Bronchial epithelial cell (primary cell): ENCODE data around the gene RNFT2. TPM values are rescaled to one million over a fixed set of nuclear protein-coding genes. Genes with fewer than 3 reads are reported as not detected.
A peak's percentile ranks its signal among the peaks of the same experiment; 100 is the strongest.

Source experiments
- DNase-seq: peaks from one replicate; pipeline ENCODE4 v3.0.0-alpha.2; 2010; ENCODE audit warnings: low read depth
- FAIRE-seq: peaks from 2 replicates; lab custom pipeline; 2011; peaks lifted over from hg19 to GRCh38; lab: Jason Lieb, UNC
- H3K27me3 ChIP-seq: 2 replicates; pipeline ENCODE4 v1.5.1; 2011; ENCODE audit warnings: low read length; ENCODE audit not compliant: control insufficient read depth, insufficient read depth
- H3K36me3 ChIP-seq: 2 replicates; pipeline ENCODE4 v1.5.1; 2011; ENCODE audit warnings: low read length; ENCODE audit not compliant: control insufficient read depth, insufficient read depth
- H3K4me3 ChIP-seq: 2 replicates; pipeline ENCODE4 v1.5.1; 2011; ENCODE audit warnings: mild to moderate bottlenecking, low read depth, low read length, control low read depth
- total RNA-seq: library from RNA; depleted of rRNA; stranded (reverse); fragments of >200 nt; gene quantifications from 2 replicates; pipeline ENCODE4 v1.2.1, GENCODE V29; 2014
- TF ChIP-seq, protein P1 (sequence below): IDR thresholded peaks from 2 replicates; pipeline ENCODE4 v1.5.1; 2011; ENCODE audit warnings: mild to moderate bottlenecking, moderate library complexity, low read length, control low read depth, inconsistent platforms; ENCODE audit not compliant: insufficient read depth, severe bottlenecking

Gene RNFT2
- total RNA-seq, 1 donor from 2014 or later = 0.26 TPM

DNA sequence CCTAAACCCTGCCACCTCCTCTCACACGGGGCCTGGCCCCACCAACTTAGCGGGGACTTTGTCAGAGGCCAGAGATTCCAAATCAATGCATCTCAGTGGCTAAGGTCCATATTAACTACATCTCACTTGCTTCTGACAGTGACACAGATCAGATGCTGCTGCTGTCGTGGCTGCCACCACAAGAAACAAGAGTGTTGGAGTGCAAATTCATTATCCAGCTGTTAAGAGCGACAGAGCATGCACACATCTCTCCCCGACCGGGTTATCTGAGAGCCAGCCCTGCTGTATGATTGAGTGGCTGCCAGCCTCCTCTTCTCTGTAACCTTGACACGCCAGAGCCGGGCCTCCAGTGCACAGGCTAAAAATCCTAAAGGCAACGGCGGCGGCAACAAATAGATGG, 40.4 kb upstream of the RNFT2 start:
- Histone ChIP-seq H3K27me3 (peaks cover 17% of the 10 kb centered on the region), H3K36me3 (no peaks in the 10 kb centered on the region), H3K4me3 (no peak overlapping the region)
- no peak for FAIRE-seq
- DNase-seq = no peak
- TF ChIP-seq, protein P1, sequence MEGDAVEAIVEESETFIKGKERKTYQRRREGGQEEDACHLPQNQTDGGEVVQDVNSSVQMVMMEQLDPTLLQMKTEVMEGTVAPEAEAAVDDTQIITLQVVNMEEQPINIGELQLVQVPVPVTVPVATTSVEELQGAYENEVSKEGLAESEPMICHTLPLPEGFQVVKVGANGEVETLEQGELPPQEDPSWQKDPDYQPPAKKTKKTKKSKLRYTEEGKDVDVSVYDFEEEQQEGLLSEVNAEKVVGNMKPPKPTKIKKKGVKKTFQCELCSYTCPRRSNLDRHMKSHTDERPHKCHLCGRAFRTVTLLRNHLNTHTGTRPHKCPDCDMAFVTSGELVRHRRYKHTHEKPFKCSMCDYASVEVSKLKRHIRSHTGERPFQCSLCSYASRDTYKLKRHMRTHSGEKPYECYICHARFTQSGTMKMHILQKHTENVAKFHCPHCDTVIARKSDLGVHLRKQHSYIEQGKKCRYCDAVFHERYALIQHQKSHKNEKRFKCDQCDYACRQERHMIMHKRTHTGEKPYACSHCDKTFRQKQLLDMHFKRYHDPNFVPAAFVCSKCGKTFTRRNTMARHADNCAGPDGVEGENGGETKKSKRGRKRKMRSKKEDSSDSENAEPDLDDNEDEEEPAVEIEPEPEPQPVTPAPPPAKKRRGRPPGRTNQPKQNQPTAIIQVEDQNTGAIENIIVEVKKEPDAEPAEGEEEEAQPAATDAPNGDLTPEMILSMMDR = no peak

DNA sequence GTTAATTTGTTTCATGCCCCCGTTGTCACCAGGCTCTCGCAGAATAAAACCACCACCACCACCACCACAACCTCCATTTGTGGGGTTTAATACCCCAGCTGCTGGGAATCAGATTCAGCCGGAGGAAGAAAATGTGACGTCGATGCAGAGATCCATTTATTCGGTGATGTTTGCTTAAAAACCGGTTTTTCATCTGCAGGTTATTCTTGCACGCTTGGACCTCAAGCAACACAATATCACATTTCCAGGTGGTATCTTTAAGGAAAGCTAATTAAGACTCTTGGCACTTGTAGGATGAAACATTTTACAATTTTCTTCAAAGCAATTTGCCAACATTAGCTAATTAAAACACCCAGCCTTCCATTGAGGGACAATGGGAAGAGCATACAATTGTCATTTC, 40.0 kb upstream of the RNFT2 start:
- TF ChIP-seq, protein P1 = no peak
- H3K36me3 ChIP-seq = no peaks in the 10 kb centered on the region
- peaks cover 17% of the 10 kb centered on the region for H3K27me3 ChIP-seq
- FAIRE-seq (no peak), DNase-seq (peak; percentile 58)
- H3K4me3 ChIP-seq = no peak overlapping the region

GRCh38 chr12:116698554-116699075, 39.5 kb upstream of the RNFT2 start:
- DNase-seq = no peak
- TF ChIP-seq, protein P1 = no peak
- Histone ChIP-seq H3K4me3 (no peak overlapping the region), H3K36me3 (no peaks in the 10 kb centered on the region), H3K27me3 (peaks cover 12% of the 10 kb centered on the region)
- FAIRE-seq = no peak

DNA sequence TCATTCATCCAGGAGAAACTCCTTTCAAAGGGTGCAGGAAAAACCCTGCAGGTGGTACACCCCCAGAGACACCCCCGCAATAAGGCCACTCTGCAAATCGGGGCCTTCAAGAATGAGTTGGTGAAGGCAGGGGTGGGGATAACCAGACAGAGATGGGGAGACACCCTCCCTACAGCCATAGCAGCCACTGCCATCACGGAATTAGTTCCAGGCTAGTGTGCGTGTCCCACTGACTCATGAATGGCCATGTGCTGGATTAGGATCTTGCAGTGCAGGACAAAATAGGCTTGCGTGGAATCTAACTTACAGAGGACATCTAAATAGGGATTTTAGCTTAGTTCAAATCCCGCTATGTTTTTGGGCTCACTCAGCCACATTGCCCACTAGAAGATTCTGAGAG, 38.0 kb upstream of the RNFT2 start:
- H3K27me3 ChIP-seq = peaks cover 2% of the 10 kb centered on the region
- DNase-seq (no peak), FAIRE-seq (no peak)
- TF ChIP-seq, protein P1 = no peak
- H3K36me3 ChIP-seq = no peaks in the 10 kb centered on the region
- no peak overlapping the region for H3K4me3 ChIP-seq

DNA sequence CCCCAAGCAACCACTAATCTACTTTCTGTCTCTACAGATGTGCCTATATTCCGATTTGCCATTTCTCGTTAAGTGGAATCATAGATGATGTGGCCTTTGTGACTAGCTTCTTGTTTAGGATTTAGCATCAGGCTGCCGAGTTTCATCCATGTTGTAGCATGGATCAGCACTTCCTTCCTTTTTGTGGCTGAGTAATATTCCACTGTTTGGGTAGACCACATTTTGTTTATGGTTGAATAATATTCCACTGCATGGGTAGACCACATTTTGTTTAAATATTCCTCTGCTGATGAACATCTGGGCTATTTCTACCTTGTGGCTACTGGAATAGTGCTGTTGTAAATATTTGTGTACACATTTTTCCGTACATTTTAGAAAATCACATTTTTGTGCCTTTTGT, 36.7 kb upstream of the RNFT2 start:
- Histone ChIP-seq H3K4me3 (no peak overlapping the region), H3K27me3 (no peaks in the 10 kb centered on the region), H3K36me3 (no peaks in the 10 kb centered on the region)
- FAIRE-seq = no peak
- DNase-seq = no peak
- TF ChIP-seq, protein P1 = no peak

DNA sequence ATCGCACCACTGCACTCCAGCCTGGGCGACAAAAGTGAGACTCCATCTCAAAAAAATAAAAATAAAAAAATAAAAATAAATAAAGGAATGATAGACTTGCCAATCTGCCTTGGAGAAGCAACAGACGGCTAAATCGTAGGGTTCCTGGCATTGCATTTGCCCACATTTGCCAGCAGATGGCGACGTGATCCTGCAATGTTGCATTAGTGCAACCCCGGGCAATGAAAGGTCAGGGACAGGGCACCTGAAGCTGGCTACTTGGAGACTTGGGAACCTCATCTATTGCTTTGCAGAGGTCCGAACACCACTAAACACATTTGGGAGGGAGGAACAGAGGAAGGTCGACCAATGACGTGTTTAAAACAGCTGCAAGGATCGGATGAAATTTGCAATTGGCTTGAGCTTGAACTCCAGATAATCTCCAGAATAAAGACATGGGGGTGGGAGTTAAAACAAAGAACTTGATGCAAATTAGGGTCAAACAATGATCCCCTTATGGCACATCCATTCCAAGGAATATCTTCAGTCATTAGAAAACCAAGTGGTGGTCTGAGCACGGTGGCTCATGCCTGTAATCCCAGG, 34.8 kb upstream of the RNFT2 start:
- H3K4me3 ChIP-seq = no peak overlapping the region
- H3K36me3 ChIP-seq = no peaks in the 10 kb centered on the region
- FAIRE-seq = no peak
- H3K27me3 ChIP-seq = no peaks in the 10 kb centered on the region
- TF ChIP-seq, protein P1 = peak; percentile 89
- peak; percentile 56 for DNase-seq
